PC-3 (cell line): Measurements from ENCODE around the gene ZNF750. TPM values are rescaled to one million over a fixed set of nuclear protein-coding genes. Genes with fewer than 3 reads are reported as not detected.

Experiments used
- ATAC-seq: fragments of 200-7000 bp; cut with Tn5 transposase; 2 replicates; pipeline ENCODE4 v1.9.1; 2020; ENCODE audit warnings: mild to moderate bottlenecking, moderate library complexity
- BruUV-seq: library from RNA; stranded (reverse); fragments of 400-500 nt; replicated peaks from 2 replicates; lab custom pipeline; 2021; lab: Mats Ljungman, UMichigan
- CTCF ChIA-PET: fragments of 300-600 bp; sonication (Branson Sonifier 250); formaldehyde crosslinking; loops from one replicate; lab custom pipeline; 2022; ENCODE audit warnings: antibody characterized with exemption; lab: Charles Lee
- POLR2A ChIA-PET: fragments of 300-600 bp; sonication (Branson Sonifier 250); formaldehyde crosslinking; loops from one replicate; lab custom pipeline; 2022; ENCODE audit warnings: antibody characterized with exemption; ENCODE audit not compliant: unreplicated experiment; lab: Charles Lee
- DNase-seq: peaks from one replicate; pipeline ENCODE4 v3.0.0-alpha.2; 2015
- H2AFZ ChIP-seq: fragments of 300-600 bp; sonication (generic); 2 replicates; pipeline ENCODE4 v1.6.0; 2016; ENCODE audit warnings: antibody characterized with exemption, low read length
- H3F3A ChIP-seq: fragments of 300-600 bp; sonication (generic); one replicate; pipeline ENCODE4 v1.6.0; 2017; ENCODE audit warnings: antibody characterized with exemption, low read length, control low read depth, mild to moderate bottlenecking; ENCODE audit not compliant: unreplicated experiment
- H3K27ac ChIP-seq: fragments of 300-600 bp; sonication (generic); 2 replicates; pipeline ENCODE4 v1.5.1; 2016; ENCODE audit warnings: mild to moderate bottlenecking, low read length
- H3K27me3 ChIP-seq: fragments of 300-600 bp; sonication (generic); 2 replicates; pipeline ENCODE4 v1.6.1; 2016; ENCODE audit warnings: low read length, mixed read lengths
- H3K36me3 ChIP-seq: fragments of 300-600 bp; sonication (generic); 2 replicates; pipeline ENCODE4 v1.6.1; 2016; ENCODE audit warnings: low read depth, mixed run types, low read length, mixed read lengths
- H3K4me1 ChIP-seq: fragments of 300-600 bp; sonication (generic); 2 replicates; pipeline ENCODE4 v1.5.1; 2016; ENCODE audit warnings: low read length; ENCODE audit not compliant: insufficient read depth
- H3K4me2 ChIP-seq: fragments of 300-600 bp; sonication (generic); 2 replicates; pipeline ENCODE4 v1.6.0; 2016; ENCODE audit warnings: low read length
- H3K4me3 ChIP-seq: fragments of 300-600 bp; sonication (generic); 2 replicates; pipeline ENCODE4 v1.5.1; 2016; ENCODE audit warnings: mild to moderate bottlenecking, low read length, mixed read lengths
- H3K79me2 ChIP-seq: fragments of 300-600 bp; sonication (generic); 2 replicates; pipeline ENCODE4 v1.6.1; 2017; ENCODE audit warnings: low read length, mixed read lengths
- H3K9ac ChIP-seq: fragments of 300-600 bp; sonication (generic); 2 replicates; pipeline ENCODE4 v1.6.0; 2016; ENCODE audit warnings: mild to moderate bottlenecking, low read length
- H3K9me2 ChIP-seq: fragments of 300-600 bp; sonication (generic); replicated peaks from 2 replicates; pipeline ENCODE4 v1.6.1; 2016; ENCODE audit warnings: mixed run types, low read length, mixed read lengths
- H3K9me3 ChIP-seq: fragments of 300-600 bp; sonication (generic); 2 replicates; pipeline ENCODE4 v1.6.1; 2016; ENCODE audit warnings: low read length, mixed read lengths
- H4K20me1 ChIP-seq: fragments of 300-600 bp; sonication (generic); 2 replicates; pipeline ENCODE4 v1.6.1; 2016; ENCODE audit warnings: low read length, mixed read lengths
- EZH2 ChIP-seq: fragments of 300-600 bp; sonication (generic); IDR thresholded peaks from one replicate; pipeline ENCODE4 v1.6.1; 2017; ENCODE audit warnings: antibody characterized with exemption, mild to moderate bottlenecking, low read length; ENCODE audit not compliant: unreplicated experiment
- EZH2phosphoT487 ChIP-seq: fragments of 300-600 bp; sonication (generic); IDR thresholded peaks from 2 replicates; pipeline ENCODE4 v1.6.1; 2018; ENCODE audit warnings: mild to moderate bottlenecking, antibody characterized with exemption, low read length, borderline replicate concordance
- intact Hi-C: fragments of 100-400 bp; cut with micrococcal nuclease; formaldehyde crosslinking; loops from 2 replicates; pipeline ENCODE4 v1.9.0; 2023
- total RNA-seq: library from RNA; depleted of rRNA; stranded (reverse); fragments of >200 nt; gene quantifications from 2 replicates; pipeline ENCODE4 v1.2.3, GENCODE V29; 2014
- TF ChIP-seq, protein P1 (sequence below): fragments of 300-600 bp; sonication (generic); conservative IDR thresholded peaks from 2 replicates; pipeline ENCODE4 v1.5.1; 2017; ENCODE audit warnings: antibody characterized with exemption, low read depth, mild to moderate bottlenecking, low read length

ZNF750 gene
- total RNA-seq, 1 experiment from 2014 or later: not detected

DNA sequence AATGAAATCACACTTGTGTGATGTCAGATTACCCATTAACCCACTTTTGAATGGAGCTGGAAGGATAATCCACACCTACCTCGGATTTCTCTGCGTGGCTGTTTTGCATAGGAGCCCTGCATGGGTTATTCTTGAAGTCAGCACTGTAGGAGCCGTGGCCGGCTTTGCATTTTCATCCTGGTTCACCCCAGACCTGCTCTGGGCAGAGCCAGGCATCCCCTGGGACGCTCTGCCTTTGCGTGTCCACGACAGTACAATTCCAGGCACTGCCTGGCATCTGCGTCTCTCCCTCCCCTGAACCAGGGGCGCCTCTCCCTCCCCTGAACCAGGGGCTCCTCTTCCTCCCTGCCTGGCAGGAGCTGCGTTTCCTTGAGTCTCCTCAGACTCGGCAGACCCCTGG lies 29.7 kb upstream of the ZNF750 start:
- intact Hi-C loops: no loop called here
- Histone ChIP-seq H4K20me1 (no peaks in the 10 kb centered on the region), H3K4me3 (no peak overlapping the region), H3K36me3 (no peaks in the 10 kb centered on the region; the same call in 1 of the 2 replicates), H3K79me2 (peaks cover 4% of the 10 kb centered on the region; the same call in 1 of the 2 replicates), H3K4me2 (no peak overlapping the region), H3K27ac (no peak overlapping the region), H3K4me1 (peaks cover 7% of the 10 kb centered on the region; the same call in 1 of the 2 replicates), H3K27me3 (no peaks in the 10 kb centered on the region), H3K9me3 (no peaks in the 10 kb centered on the region), H3F3A (no peaks in the 10 kb centered on the region), H3K9me2 (no peaks in the 10 kb centered on the region), H3K9ac (no peak overlapping the region), H2AFZ (no peak overlapping the region)
- POLR2A ChIA-PET: no interaction called here
- TF ChIP-seq, protein P1, sequence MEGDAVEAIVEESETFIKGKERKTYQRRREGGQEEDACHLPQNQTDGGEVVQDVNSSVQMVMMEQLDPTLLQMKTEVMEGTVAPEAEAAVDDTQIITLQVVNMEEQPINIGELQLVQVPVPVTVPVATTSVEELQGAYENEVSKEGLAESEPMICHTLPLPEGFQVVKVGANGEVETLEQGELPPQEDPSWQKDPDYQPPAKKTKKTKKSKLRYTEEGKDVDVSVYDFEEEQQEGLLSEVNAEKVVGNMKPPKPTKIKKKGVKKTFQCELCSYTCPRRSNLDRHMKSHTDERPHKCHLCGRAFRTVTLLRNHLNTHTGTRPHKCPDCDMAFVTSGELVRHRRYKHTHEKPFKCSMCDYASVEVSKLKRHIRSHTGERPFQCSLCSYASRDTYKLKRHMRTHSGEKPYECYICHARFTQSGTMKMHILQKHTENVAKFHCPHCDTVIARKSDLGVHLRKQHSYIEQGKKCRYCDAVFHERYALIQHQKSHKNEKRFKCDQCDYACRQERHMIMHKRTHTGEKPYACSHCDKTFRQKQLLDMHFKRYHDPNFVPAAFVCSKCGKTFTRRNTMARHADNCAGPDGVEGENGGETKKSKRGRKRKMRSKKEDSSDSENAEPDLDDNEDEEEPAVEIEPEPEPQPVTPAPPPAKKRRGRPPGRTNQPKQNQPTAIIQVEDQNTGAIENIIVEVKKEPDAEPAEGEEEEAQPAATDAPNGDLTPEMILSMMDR: no peak
- TF ChIP-seq EZH2phosphoT487 (no peak), EZH2 (no peak)
- ATAC-seq (no peak), DNase-seq (no peak)
- CTCF ChIA-PET: no interaction called here
- no TSS peak for BruUV-seq

DNA sequence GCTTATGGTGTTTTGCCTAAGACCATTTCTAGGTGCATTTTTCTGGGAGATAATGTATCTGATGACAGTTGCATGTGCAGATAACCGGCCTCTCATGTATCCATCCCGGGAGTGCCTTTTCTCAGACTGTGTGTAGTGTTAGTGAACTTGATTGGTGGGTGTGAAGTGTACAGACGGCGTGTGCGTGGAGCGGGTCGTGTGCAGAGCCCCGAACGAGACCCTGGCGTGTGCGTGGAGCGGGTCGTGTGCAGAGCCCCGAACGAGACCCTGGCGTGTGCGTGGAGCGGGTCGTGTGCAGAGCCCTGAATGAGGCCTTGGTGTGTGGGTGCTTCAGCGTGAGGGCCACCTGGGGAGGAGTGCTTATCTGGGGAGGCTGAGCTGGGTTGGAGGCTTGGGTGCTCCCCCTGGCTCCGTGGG lies 28.9 kb upstream of the ZNF750 start:
- Histone ChIP-seq H3K79me2 (no peaks in the 10 kb centered on the region), H3K4me2 (no peak overlapping the region), H3K9me3 (no peaks in the 10 kb centered on the region), H3K4me3 (no peak overlapping the region), H3K36me3 (no peaks in the 10 kb centered on the region; the same call in 1 of the 2 replicates), H3K9me2 (no peaks in the 10 kb centered on the region), H3K27me3 (no peaks in the 10 kb centered on the region), H4K20me1 (no peaks in the 10 kb centered on the region), H3K9ac (no peak overlapping the region), H2AFZ (no peak overlapping the region), H3K27ac (no peak overlapping the region), H3K4me1 (peaks cover 6% of the 10 kb centered on the region; the same call in 1 of the 2 replicates), H3F3A (no peaks in the 10 kb centered on the region)
- TF ChIP-seq, protein P1: no peak
- TF ChIP-seq EZH2: no peak
- no peak for TF ChIP-seq EZH2phosphoT487
- POLR2A ChIA-PET: no interaction called here
- BruUV-seq: no TSS peak
- CTCF ChIA-PET: no interaction called here
- intact Hi-C loops: no loop called here
- no peak for ATAC-seq
- no peak for DNase-seq

DNA sequence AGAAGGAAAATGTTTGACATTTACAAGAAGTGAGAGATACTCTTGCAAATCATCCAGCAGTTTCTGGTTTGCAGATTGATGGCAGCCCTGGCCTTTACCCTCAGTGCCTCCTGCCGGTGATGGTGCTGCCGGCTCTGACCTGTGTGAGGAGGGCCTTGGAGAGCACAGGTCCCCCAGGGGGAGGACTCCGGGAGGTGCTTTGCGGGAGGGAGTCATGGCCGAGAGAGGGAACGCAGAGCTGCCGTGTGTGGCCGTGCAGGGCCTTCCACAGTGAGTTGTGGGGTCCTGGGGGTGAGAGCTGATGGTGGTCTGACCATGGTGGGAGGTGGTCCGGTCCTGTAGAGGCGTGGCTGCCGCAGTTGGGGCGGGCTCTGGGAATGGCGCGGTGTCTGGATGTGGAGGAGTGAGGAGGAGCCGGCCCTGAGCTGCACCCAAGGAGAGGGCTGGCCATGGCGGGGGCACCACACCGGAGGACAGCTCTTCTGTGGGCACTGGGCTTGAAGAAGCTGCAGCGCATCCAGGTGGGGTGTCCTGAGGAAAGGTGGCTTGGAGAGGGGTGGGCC lies 28.0 kb upstream of the ZNF750 start:
- Histone ChIP-seq H3K9me2 (no peaks in the 10 kb centered on the region), H3K9ac (no peak overlapping the region), H3K79me2 (no peaks in the 10 kb centered on the region), H3K4me2 (no peak overlapping the region), H3K36me3 (no peaks in the 10 kb centered on the region; the same call in 1 of the 2 replicates), H2AFZ (no peak overlapping the region), H3K9me3 (no peaks in the 10 kb centered on the region), H3F3A (no peaks in the 10 kb centered on the region), H3K27me3 (no peaks in the 10 kb centered on the region), H4K20me1 (no peaks in the 10 kb centered on the region), H3K27ac (no peak overlapping the region), H3K4me1 (peaks cover 6% of the 10 kb centered on the region; the same call in 1 of the 2 replicates), H3K4me3 (no peak overlapping the region)
- no peak for ATAC-seq
- no TSS peak for BruUV-seq
- intact Hi-C loops: no loop called here
- ChIA-PET POLR2A (no interaction called here), CTCF (no interaction called here)
- no peak for DNase-seq
- TF ChIP-seq, protein P1: no peak
- TF ChIP-seq EZH2 (no peak), EZH2phosphoT487 (no peak)
